ENCODE results near the gene KCTD16.

DNA sequence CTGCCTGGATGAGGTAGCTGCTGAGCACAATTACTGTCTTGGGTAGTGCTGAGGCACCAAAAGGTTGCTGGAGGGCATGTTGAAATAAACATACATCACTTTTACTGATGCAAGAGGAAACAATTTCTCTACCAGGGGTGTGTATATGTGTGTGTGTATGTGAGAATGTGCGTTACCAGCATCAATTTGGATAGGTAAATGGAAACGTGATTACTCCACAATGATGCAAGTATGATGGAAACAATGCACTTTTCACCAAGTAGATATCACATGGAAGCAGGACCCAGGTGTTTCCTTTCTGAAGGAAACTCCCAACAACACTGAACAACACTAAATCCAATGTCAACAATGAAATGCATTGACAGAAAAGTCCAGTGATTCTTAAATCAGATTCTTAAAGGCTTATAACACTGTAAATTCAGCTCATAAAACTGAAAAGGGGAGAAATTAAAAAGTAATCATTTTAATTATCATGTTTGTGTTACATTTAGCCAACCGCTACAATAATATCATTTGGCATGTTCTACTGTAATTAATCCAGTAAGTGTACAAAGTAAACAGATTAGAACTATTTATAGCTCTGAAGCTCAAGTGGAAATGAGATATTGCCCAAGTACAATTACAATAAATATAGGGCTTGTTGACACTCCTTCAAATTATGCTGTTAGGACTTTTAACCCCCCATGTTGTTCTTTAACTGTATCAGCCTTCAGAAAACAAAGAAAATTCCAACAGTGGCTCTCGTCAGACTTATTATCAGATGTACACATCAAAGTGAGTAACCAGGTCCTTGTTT, 25.5 kb upstream of the KCTD16 start:
- no peak for TF ChIP-seq PPARA (CRISPR knock-in tag; IDR thresholded peaks at IDR 0.05; ENCODE audit: borderline replicate concordance)
- TF ChIP-seq, protein P1, sequence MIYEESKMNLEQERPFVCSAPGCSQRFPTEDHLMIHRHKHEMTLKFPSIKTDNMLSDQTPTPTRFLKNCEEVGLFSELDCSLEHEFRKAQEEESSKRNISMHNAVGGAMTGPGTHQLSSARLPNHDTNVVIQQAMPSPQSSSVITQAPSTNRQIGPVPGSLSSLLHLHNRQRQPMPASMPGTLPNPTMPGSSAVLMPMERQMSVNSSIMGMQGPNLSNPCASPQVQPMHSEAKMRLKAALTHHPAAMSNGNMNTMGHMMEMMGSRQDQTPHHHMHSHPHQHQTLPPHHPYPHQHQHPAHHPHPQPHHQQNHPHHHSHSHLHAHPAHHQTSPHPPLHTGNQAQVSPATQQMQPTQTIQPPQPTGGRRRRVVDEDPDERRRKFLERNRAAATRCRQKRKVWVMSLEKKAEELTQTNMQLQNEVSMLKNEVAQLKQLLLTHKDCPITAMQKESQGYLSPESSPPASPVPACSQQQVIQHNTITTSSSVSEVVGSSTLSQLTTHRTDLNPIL (CRISPR knock-in tag; IDR thresholded peaks at IDR 0.05; ENCODE audit: low read depth), result no peak
- no peak for TF ChIP-seq GLIS3 (CRISPR knock-in tag; IDR thresholded peaks at IDR 0.05)
- no peak for TF ChIP-seq RARB (CRISPR knock-in tag; IDR thresholded peaks at IDR 0.05)
- TF ChIP-seq ZFP3 (CRISPR knock-in tag; IDR thresholded peaks at IDR 0.05), result no peak
- no peak for TF ChIP-seq SNAI2 (CRISPR knock-in tag; IDR thresholded peaks at IDR 0.05)
- no peak for TF ChIP-seq ZNF70 (CRISPR knock-in tag; IDR thresholded peaks at IDR 0.05)
- TF ChIP-seq TOX (CRISPR knock-in tag; IDR thresholded peaks at IDR 0.05; ENCODE audit: borderline replicate concordance), result no peak
- TF ChIP-seq ZC3H10 (CRISPR knock-in tag; IDR thresholded peaks at IDR 0.05), result no peak
- TF ChIP-seq, protein P2, sequence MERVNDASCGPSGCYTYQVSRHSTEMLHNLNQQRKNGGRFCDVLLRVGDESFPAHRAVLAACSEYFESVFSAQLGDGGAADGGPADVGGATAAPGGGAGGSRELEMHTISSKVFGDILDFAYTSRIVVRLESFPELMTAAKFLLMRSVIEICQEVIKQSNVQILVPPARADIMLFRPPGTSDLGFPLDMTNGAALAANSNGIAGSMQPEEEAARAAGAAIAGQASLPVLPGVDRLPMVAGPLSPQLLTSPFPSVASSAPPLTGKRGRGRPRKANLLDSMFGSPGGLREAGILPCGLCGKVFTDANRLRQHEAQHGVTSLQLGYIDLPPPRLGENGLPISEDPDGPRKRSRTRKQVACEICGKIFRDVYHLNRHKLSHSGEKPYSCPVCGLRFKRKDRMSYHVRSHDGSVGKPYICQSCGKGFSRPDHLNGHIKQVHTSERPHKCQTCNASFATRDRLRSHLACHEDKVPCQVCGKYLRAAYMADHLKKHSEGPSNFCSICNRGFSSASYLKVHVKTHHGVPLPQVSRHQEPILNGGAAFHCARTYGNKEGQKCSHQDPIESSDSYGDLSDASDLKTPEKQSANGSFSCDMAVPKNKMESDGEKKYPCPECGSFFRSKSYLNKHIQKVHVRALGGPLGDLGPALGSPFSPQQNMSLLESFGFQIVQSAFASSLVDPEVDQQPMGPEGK (CRISPR knock-in tag; IDR thresholded peaks at IDR 0.05; ENCODE audit: borderline replicate concordance), result no peak
- TF ChIP-seq BACH2 (CRISPR knock-in tag; IDR thresholded peaks at IDR 0.05; ENCODE audit: borderline replicate concordance), result no peak
- TF ChIP-seq, protein P3, sequence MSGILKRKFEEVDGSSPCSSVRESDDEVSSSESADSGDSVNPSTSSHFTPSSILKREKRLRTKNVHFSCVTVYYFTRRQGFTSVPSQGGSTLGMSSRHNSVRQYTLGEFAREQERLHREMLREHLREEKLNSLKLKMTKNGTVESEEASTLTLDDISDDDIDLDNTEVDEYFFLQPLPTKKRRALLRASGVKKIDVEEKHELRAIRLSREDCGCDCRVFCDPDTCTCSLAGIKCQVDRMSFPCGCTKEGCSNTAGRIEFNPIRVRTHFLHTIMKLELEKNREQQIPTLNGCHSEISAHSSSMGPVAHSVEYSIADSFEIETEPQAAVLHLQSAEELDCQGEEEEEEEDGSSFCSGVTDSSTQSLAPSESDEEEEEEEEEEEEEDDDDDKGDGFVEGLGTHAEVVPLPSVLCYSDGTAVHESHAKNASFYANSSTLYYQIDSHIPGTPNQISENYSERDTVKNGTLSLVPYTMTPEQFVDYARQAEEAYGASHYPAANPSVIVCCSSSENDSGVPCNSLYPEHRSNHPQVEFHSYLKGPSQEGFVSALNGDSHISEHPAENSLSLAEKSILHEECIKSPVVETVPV (CRISPR knock-in tag; IDR thresholded peaks at IDR 0.05), result no peak
- no peak for TF ChIP-seq ZFP30 (CRISPR knock-in tag; IDR thresholded peaks at IDR 0.05)
- no peak for TF ChIP-seq ZNF8 (CRISPR knock-in tag; IDR thresholded peaks at IDR 0.05)
